OCI-M2 (cell line): ENCODE results near the gene APPL2.
"Not testable (repeated sequence)": the region's sequence is repeated elsewhere in the genome, so short reads cannot be mapped to it uniquely, and the experiment has no call there.

Experiments used
- DNase-seq: peaks from one replicate; lab custom pipeline; 2025; ENCODE audit not compliant: unreplicated experiment; lab: John Stamatoyannopoulos, UW

Gene APPL2

GRCh38 chr12:105200385-105200784 lies 35.6 kb downstream of the APPL2 start:
- DNase-seq = no peak

GRCh38 chr12:105198961-105199360 lies 37.0 kb downstream of the APPL2 start:
- no peak for DNase-seq

GRCh38 chr12:105196090-105196489 lies 39.9 kb downstream of the APPL2 start:
- no peak for DNase-seq

GRCh38 chr12:105194947-105195346 lies 41.0 kb downstream of the APPL2 start:
- no peak for DNase-seq

GRCh38 chr12:105192624-105193225 lies 43.2 kb downstream of the APPL2 start:
- DNase-seq = no peak

GRCh38 chr12:105190530-105190929 lies 45.4 kb downstream of the APPL2 start:
- no peak for DNase-seq

- no peak for DNase-seq
Measured at GRCh38 chr12:105189293-105189692, 46.7 kb downstream of the APPL2 start.

GRCh38 chr12:105183976-105184375 lies 52.0 kb downstream of the APPL2 start:
- not testable (repeated sequence) for DNase-seq

- DNase-seq = not testable (repeated sequence)
Measured at GRCh38 chr12:105183406-105183805, 52.6 kb downstream of the APPL2 start.

GRCh38 chr12:105179114-105179513 lies 56.9 kb downstream of the APPL2 start:
- not testable (repeated sequence) for DNase-seq

- no peak for DNase-seq
Measured at GRCh38 chr12:105177208-105177607, 58.8 kb downstream of the APPL2 start.

- no peak for DNase-seq
Measured at GRCh38 chr12:105175397-105175990, 60.5 kb downstream of the APPL2 start.

- DNase-seq = no peak
Measured at GRCh38 chr12:105171691-105172436, 64.1 kb downstream of the APPL2 start.

GRCh38 chr12:105170139-105170538 lies 65.8 kb downstream of the APPL2 start:
- no peak for DNase-seq

- no peak for DNase-seq
Measured at GRCh38 chr12:105168006-105168405, 68.0 kb downstream of the APPL2 start.

- DNase-seq = no peak
Measured at GRCh38 chr12:105167346-105167745, 68.6 kb downstream of the APPL2 start.

- no peak for DNase-seq
Measured at GRCh38 chr12:105166736-105167135, 69.2 kb downstream of the APPL2 start.

- DNase-seq = no peak
Measured at GRCh38 chr12:105164068-105164467, 71.9 kb downstream of the APPL2 start.

- DNase-seq = no peak
Measured at GRCh38 chr12:105162174-105162573, 73.8 kb downstream of the APPL2 start.

GRCh38 chr12:105158876-105159275 lies 77.1 kb downstream of the APPL2 start:
- DNase-seq = no peak

- no peak for DNase-seq
Measured at GRCh38 chr12:105157606-105158005, 78.4 kb downstream of the APPL2 start.

- DNase-seq = no peak
Measured at GRCh38 chr12:105156260-105156659, 79.7 kb downstream of the APPL2 start.
